ENCODE data around the gene C3orf49.

GRCh38 chr3:63803911-63804310 is 15.2 kb upstream of the C3orf49 start:
- TF ChIP-seq CTCF (IDR thresholded peaks at IDR 0.05): no peak
- TF ChIP-seq MEF2A (IDR thresholded peaks at IDR 0.05; ENCODE audit: borderline replicate concordance, low read depth): no peak
- TF ChIP-seq POLR2AphosphoS5 (IDR thresholded peaks at IDR 0.05; ENCODE audit: low read depth, low read length): no peak
- no peak for TF ChIP-seq TAF1 (IDR thresholded peaks at IDR 0.05; ENCODE audit: borderline replicate concordance, low read depth, low read length)
- no peak for TF ChIP-seq CHD2 (IDR thresholded peaks at IDR 0.05; ENCODE audit: low read length, partially characterized antibody)
- no peak for TF ChIP-seq SIN3A (IDR thresholded peaks at IDR 0.05; ENCODE audit: borderline replicate concordance, low read depth, low read length)
- no peak for TF ChIP-seq PBX3 (IDR thresholded peaks at IDR 0.05)
- TF ChIP-seq RAD21 (IDR thresholded peaks at IDR 0.05; ENCODE audit: low read length): no peak
- no peak for TF ChIP-seq FOSL2 (IDR thresholded peaks at IDR 0.05; ENCODE audit: borderline replicate concordance, low read depth)
- TF ChIP-seq NRF1 (IDR thresholded peaks at IDR 0.05; ENCODE audit: low read depth, low read length): no peak
- no peak for TF ChIP-seq IRF3 (IDR thresholded peaks at IDR 0.05; ENCODE audit: low read depth, low read length)

Measured in SK-N-SH (cell line).